ENCODE data around the gene FOSB.
A peak's percentile ranks its signal among the peaks of the same experiment; 100 is the strongest.
"Not testable (repeated sequence)": the region's sequence is repeated elsewhere in the genome, so short reads cannot be mapped to it uniquely, and the experiment has no call there.

The FOSB gene

DNA sequence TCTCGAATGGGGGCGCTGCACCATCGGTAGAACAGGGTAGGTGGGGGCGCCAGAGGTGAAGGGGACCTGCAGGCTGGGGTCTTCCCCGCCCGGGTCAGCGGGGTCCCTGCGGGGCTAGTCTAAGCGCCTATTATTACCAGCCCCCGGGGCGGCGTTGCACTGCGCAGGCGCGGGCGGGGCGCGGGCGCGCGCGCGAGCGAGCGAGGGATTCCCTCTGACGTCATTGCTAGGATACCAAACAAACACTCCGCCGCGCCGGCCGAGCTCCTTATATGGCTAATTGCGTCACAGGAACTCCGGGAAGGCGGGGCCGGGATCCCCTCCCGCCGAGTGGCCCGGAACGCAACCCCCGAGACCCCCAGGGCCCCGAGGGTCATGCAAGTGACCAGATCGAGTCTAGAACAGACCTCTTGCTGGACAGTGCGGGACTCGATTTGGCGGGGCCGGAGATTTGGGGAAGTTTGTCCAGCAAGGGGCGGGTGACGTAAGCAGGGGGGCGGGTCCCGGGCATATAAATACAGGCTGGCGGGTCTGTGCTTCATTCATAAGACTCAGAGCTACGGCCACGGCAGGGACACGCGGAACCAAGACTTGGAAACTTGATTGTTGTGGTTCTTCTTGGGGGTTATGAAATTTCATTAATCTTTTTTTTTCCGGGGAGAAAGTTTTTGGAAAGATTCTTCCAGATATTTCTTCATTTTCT is at the start of gene FOSB:
FOSB (plus strand) TSS at position 541 of the 703 bp plus-strand sequence. CDS start 591 bp downstream, outside the sequence.
- DNase-seq: peak; percentile 95

DNA sequence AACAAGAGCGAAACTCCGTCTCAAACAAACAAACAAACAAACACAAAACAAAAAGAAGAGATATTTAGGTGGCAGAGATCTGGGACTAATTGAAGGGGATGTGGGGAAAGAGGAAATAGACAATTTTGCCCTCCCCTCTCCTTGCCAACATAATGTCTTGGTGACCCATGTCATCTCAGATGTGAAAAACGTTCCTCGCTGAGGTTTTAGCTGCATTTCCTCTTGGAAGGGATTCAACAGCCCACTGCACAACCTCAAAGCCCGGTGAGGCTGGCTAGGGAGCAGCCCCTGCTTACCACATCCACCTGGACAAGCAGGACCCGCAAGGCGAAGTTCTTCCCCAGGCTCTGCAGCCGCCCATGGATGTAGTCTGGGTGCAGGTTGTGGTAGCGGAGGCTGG is 49.0 kb upstream of the FOSB start:
- no peak for DNase-seq

DNA sequence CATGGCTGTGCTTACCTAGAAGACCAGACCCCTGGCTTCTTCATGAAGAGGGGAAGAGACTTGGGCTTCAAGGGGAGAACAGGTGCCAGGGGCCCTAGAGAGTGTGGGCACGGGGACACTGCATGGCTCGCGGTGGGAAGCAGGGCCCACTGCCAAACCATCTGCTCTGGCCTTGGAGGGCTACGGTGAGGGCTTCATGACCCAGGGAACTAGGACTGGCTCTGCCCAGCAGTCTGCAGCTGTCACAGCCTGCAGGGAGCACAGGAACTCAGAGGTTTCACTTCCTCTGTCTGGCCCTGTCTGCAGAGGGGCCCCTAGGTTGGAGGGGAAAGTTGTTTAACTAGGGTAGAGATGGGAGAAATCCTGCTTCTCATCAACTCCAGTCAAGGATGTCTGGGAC is 48.4 kb upstream of the FOSB start:
- DNase-seq: no peak

DNA sequence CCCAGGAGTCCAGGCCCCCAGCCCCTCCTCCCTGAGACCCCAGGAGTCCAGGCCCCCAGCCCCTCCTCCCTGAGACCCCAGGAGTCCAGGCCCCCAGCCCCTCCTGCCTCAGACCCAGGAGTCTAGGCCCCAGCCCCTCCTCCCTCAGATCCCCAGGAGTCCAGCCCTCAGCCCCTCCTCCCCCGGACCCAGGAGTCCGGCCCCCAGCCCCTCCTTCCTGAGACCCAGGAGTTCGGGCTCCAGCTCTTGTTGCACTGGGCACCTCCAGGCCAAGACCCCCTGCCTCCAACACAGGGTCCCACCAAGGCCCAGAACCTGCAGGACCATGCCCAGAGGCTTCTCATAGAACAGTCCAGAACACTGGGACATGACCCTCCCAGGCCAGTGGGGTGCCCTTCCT is 47.9 kb upstream of the FOSB start:
- no peak for DNase-seq

DNA sequence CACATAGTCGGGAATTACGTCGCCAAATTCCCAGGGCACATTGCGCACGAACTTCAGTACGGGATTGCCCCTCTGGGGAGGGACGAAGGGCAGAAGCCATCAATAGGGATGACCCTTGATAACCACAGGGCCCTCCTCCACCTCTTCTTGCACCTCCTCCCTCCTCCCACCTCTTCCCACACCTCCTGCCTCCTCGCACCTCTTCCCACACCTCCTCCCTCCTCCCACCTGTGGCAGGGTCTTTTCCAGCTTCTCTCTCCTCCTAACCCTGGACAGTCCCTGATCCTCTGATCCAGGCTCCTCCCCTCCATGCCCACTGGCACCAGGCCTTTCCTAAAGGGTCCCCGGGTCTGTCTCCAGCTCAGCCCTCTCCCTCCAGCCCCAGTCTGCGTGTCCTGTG is 47.4 kb upstream of the FOSB start:
- no peak for DNase-seq

DNA sequence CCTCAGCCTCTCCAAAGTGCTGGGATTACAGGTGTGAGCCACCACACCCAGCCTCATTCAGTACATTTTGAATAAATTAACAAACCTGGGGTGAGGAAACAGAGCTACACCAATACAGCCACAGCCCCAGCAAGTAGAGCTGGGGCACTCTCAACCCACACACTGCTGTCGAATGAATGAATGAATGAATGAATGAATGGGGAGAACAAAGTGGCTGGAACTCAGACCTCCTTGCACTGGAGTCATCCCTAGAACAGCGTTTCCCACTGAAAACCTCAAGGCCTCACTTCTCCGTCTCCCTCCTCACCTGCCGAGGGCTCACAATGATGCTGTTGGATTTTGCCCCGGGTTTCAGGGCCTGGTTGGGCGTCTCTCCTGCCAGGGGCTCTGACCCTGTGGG is 46.9 kb upstream of the FOSB start:
- no peak for DNase-seq

DNA sequence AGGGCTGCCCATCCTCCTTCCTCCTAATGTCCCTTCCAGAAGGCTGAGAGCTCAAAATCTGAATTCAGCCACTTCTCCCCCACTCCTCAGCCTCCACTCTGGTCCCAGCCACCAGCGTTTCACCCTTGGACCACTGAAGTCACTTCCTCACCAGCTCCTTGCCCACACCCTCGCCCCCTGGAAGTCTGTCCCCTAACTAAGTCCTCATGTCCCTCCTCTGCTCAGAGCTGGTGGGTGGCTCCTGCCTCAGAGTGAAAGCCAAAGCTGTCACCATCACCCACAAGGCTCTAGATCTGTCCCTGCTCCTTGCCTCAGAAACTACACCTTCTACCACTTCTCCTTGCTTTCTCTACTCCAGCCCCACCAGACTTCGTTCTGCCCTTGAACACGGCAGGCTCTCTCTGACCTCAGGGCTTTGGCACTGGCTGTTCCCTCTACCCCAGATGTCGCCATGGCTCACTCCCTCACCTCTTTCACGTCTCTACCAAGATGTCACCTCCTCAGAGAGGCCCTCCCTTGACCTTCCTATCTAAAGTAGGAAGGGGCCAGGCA is 45.8 kb upstream of the FOSB start:
- no peak for DNase-seq

DNA sequence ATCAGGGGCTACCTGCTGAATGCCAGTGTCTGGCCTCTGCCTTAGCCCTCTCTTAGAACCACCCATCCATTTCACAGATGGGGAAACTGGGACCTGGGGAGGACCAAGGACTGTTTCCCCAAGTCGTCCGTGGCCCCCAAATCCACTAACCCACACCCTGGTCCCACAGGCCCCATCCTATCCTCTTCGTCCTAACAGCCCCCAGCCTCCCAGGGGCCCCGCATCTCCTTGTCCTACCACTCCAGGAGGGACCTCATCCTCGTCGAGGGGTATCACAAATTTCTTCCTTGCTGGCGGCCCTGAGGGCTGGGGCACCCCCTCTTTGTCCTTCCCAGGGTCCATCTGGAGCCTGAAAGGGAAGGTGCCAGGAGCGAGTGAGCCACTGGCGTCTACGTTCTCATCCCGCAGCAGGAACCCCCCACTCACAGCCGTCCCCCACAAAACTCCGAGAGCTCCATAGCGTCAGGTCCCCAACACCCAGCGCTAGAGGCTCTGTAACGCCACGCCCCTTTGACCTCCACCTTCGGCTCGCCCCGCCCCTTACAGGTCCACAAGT is 44.7 kb upstream of the FOSB start:
- peak; percentile 94 for DNase-seq

DNA sequence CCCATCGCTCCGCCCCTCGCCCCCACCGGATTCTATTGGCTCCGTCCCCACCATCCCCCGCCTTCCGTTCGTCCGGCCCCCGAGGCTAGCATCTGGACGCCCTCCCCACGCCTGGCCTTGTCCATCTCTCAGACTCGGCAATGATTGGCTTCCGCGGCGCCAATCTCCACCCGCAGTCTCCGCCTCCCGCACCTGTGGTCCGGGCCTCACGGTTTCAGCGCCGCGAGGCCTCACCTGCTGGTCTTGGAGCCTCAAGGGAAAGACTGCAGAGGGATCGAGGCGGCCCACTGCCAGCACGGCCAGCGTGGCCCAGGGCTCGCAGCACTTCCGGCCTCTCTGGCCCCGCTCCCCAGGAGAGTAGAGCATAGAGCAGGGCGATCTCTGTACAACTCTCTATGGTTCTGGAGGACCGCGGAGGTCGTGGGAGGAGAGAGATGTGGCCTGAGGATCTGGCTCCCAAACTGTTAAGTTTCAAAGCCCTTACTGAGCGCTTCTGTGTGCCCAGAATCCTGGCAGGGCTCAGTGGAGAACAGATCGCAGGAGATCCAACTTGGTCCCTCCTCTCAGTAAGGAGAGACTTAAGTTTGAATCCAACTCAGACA is 44.1 kb upstream of the FOSB start, which contains the start of gene ERCC1:
ERCC1 (minus strand) TSS at position 329 of the 602 bp plus-strand sequence. CDS start 543 bp downstream, outside the sequence.
- DNase-seq: peak; percentile 83

DNA sequence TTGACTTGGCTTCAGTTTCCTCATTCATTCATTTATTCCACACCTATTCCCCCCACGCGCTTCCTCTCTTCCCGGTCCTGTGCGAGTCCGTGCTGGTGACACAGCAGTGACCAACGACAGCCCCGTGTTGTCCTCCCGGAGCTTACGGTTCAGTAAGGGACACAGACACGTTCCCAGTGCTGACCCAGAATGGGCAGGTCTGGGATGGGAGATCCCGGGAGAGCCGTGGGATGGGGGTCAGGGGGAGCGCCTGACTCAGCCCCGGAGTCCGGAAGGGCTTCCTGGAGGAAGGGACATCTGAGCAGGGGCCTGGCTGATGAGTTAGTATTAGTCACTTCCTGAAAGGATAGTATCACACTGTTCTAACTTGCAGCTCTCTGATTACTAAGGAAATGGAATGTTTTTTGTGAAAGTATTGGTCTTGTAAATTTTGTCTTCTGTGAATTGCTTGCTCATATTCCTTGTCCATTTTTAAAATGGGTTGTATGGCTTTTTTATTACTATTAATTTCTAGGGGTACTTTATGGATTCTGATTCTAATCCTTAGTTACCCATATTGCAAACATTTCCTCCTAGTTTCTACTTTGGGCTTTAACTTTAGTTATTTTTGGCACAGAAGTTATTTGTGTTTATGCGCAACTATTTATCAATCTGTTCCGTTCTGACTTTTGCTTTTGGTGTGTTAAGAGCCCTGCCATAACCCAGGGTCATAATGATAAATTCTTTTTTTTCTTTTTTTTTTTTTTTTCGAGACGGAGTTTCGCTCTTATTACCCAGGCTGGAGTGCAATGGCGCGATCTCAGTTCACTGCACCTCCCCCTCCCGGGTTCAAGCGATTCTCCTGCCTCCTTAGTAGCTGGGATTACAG is 43.4 kb upstream of the FOSB start:
- peak; percentile 61 for DNase-seq

DNA sequence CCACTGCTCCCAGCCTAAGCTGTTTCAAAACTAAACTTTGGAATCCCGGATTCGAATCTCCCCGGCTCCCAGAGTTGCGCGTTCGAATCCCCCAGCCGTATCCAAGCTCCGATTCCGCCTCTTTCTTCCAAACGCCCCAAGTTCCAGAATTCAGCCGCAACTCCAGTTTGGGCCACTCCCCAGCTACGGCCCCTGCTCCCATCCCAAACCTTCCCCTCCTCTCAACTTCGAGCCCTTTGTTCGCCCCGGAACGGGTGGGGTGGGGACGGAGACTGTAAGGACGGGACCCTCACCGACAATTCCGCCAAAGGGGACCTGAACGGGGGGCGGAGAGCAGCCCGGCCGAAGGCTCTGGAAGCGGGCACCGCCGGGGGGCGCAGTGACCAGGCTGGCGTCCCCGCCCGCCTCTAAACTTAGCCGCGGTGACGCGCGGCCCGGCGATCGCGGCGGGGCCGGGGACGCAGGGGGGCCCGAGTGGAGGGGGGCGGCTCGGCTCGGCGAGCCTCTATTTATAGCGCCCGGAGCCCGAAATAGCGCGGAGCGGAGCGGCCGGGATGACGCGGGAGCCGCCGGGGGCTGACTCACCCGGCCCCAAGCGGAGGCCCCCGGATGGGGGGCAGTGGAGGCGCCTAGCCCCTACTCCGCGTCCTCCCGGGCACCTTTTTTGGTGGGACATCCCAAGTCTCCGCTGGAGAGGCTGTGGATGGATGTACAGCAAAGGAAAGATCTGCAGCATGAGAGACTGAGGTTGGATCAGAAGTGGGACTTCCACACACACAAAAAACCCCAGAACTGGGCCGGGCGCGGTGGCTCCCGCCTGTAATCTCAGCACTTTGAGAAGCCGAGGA is 39.2 kb upstream of the FOSB start:
- DNase-seq: peak; percentile 29

DNA sequence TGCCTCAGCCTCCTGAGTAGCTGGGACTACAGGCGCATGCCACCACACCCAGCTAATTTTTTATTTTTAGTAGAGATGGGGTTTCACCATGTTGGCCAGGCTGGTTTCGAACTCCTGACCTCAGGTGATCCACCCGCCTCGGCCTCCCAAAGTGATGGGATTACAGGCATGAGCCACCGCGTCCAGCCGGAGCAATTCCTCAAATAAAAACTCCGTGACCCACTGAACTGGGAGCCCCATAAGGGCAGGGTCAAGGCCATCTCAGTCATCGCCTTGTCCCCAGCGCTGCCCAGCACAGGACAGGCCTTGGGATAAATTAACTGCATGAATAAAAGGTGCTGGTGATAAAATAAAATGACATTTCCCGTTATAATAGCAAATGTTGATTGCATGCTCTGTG is 37.9 kb upstream of the FOSB start:
- DNase-seq: not testable (repeated sequence)

DNA sequence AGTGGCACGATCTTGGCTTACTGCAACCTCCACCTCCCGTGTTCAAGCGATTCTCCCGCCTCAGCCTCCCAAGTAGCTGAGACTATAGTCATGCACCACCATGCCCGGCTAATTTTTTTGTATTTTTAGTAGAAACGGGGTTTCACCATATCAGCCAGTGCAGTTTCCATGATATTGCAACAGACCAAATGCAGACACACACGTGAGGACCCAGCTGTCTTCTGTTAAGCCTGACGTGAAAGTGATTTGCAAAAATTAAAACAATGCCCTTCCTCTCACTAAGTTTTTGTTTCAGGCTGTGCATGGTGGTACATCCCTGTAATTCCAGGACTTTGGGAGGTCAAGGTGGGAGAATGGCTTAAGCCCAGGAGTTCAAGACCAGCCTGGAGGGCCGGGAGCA is 36.8 kb upstream of the FOSB start:
- DNase-seq: not testable (repeated sequence)

DNA sequence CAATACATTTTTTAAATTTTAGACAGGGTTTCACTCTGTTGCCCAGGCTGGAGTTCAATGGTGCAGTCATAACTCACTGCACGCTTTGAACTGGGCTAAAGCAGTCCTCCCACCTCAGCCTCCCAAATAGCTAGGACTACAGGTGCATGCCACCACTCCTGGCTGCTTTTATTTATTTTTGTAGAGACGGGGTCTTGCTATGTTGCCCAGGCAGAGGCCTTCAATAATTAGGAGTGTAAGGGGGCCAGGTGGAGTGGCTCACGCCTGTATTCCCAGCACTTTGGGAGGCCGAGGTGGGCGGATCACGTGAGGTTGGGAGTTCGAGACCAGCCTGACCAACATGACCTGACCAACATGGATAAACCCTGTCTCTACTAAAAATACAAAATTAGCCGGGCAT is 35.3 kb upstream of the FOSB start:
- DNase-seq: not testable (repeated sequence)

DNA sequence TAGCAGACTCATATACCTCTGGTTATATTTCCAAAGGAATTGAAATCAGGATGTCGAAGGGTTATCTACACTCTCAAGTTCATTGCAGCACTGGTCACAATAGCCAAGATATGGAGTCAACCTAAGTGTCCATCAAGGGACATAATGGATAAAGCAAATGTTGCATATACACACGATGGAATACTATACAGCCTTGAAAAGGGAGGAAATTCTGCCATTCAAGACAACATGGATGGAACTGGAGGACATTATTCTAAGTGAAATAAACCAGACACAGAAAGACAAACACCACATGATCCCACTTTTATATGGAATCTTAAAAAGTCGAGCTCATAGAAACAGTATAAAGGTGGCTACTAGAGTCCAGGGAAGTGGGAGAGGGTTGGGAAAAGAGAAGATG is 30.5 kb upstream of the FOSB start:
- no peak for DNase-seq

DNA sequence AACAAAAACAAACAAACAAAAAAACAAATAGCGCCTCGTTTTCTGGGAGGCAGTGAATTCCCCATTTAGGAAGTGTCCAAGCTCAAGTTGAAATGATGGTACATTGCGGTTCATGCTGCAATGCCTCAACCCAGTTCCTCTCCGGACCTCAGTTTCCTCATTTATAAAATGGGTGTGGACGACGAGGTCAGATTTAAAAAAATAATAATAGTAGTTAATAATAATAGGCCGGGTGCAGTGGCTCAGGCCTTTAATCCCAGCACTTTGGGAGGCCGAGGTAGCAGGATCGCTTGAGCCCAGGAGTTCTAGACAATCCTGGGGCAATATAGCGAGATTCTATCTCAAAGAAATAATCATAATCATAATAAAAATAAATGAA is 28.6 kb upstream of the FOSB start:
- no peak for DNase-seq

DNA sequence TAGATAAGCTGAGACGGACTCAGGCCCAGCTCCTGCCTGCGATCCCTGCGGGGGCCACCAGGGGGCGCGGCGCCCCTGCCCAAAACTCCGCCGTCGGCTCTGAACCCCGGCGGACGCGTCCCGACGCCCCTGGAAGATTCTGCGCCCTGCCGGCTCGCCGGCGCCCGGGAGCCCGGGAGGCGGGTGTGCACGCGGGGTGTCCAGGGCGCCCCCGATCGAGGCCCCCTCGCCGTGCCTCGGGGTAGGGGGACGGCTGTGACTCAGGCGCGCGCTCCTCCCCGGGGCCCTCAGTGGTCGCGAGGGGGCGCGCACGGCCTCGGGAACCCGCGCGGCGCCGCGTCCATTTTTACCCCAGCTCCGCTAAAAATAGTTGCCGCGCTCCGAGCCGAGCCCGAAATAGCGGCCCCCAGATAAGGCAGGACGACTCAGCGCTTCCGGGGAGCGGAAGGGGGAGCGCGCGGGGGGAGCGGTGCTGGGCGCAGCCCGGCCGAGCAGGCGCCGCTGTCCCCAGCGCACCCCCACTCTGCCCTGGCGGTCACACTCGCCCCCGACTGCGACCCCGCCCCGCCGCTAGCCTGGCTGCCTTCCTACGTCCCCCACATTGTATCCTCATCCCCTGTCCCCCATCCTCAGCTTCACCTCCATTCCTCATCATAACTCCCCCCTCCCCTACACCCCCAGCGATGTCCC is 28.1 kb upstream of the FOSB start:
- DNase-seq: peak; percentile 87

DNA sequence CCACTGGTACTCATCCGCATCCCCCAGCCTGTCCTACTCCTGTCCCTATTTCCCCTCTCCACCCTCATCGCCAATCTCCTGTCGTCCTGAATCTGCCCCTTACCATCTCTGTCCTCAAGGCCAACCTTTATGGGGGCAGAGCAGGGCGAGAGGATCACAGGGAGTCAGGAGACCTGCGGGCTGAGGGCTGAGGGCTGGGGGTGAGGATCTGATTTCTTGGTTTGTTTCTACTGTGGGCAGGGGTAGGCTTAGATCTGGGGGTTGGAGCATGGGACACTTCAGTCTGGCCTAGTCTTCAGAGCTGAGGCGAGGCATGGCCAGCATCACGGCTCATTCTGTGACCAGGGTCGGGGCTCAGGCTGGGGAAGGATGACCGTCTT is 27.5 kb upstream of the FOSB start:
- no peak for DNase-seq

DNA sequence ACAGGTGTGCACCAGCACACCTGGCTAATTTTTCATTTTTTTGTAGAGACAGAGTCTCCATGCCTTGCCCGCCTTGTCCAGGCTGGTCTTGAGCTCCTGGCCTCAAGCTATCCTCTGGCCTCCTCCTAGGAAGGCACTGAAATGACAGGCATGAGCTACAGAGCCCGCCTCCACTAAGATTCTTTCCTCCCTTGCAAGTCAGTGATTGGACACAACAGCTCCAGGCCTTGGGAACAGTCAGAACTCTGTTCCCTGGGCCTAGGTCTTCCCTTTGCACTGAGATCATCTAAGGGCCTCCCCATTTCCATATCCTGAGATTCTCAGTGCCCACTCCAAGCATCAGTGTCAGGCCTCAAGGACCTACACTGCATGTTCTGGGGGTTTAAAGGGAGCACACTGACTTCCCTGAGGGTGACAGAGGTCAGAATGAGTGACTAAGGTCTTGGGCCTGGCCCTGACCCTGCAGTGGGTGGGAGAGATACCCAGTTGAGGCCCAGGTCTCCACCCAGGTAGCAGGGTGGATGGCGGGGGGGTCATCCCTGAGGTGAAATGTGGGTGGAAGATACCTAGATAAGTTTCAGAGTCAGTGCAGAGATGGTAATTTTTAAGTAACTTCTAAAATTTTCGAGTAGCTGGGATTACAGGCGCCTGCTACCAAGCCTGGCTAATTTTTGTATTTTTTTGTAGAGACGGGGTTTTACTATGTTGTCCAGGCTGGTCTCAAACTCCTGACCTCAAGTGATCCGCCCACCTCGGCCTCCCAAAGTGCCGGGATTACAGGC is 26.7 kb upstream of the FOSB start:
- no peak for DNase-seq

DNA sequence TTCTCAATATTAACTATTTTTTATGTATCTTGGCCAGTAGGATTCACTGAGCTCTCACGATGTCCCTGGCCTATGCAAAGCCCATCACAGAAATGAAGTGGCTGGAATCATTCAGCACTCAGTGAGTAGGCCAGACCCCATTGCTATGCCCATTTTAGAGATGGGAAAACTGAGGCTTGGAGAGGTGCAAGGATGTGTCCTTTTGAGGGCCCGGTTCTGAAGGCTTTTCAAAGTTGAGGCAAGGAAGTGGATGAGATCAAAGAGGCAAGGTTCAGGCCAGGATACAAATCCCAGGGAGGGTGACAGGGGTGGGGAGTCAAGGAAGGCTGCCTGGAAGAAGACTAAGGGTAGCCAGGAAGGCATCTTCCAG is 25.4 kb upstream of the FOSB start:
- DNase-seq: no peak

Measured in activated CD4-positive, alpha-beta T cell treated with anti-CD3 and anti-CD28 coated beads for 48 hours (primary cell).